PC-3 (cell line): Measurements from ENCODE around the gene BNIP1. TPM values are rescaled to one million over a fixed set of nuclear protein-coding genes. Genes with fewer than 3 reads are reported as not detected.

Experiments used
- ATAC-seq: fragments of 200-7000 bp; cut with Tn5 transposase; 2 replicates; pipeline ENCODE4 v1.9.1; 2020; ENCODE audit warnings: mild to moderate bottlenecking, moderate library complexity
- BruUV-seq: library from RNA; stranded (reverse); fragments of 400-500 nt; replicated peaks from 2 replicates; lab custom pipeline; 2021; lab: Mats Ljungman, UMichigan
- CTCF ChIA-PET: fragments of 300-600 bp; sonication (Branson Sonifier 250); formaldehyde crosslinking; loops from one replicate; lab custom pipeline; 2022; ENCODE audit warnings: antibody characterized with exemption; lab: Charles Lee
- POLR2A ChIA-PET: fragments of 300-600 bp; sonication (Branson Sonifier 250); formaldehyde crosslinking; loops from one replicate; lab custom pipeline; 2022; ENCODE audit warnings: antibody characterized with exemption; ENCODE audit not compliant: unreplicated experiment; lab: Charles Lee
- DNase-seq: peaks from one replicate; pipeline ENCODE4 v3.0.0-alpha.2; 2015
- H2AFZ ChIP-seq: fragments of 300-600 bp; sonication (generic); 2 replicates; pipeline ENCODE4 v1.6.0; 2016; ENCODE audit warnings: antibody characterized with exemption, low read length
- H3F3A ChIP-seq: fragments of 300-600 bp; sonication (generic); one replicate; pipeline ENCODE4 v1.6.0; 2017; ENCODE audit warnings: antibody characterized with exemption, low read length, control low read depth, mild to moderate bottlenecking; ENCODE audit not compliant: unreplicated experiment
- H3K27ac ChIP-seq: fragments of 300-600 bp; sonication (generic); 2 replicates; pipeline ENCODE4 v1.5.1; 2016; ENCODE audit warnings: mild to moderate bottlenecking, low read length
- H3K27me3 ChIP-seq: fragments of 300-600 bp; sonication (generic); 2 replicates; pipeline ENCODE4 v1.6.1; 2016; ENCODE audit warnings: low read length, mixed read lengths
- H3K36me3 ChIP-seq: fragments of 300-600 bp; sonication (generic); 2 replicates; pipeline ENCODE4 v1.6.1; 2016; ENCODE audit warnings: low read depth, mixed run types, low read length, mixed read lengths
- H3K4me1 ChIP-seq: fragments of 300-600 bp; sonication (generic); 2 replicates; pipeline ENCODE4 v1.5.1; 2016; ENCODE audit warnings: low read length; ENCODE audit not compliant: insufficient read depth
- H3K4me2 ChIP-seq: fragments of 300-600 bp; sonication (generic); 2 replicates; pipeline ENCODE4 v1.6.0; 2016; ENCODE audit warnings: low read length
- H3K4me3 ChIP-seq: fragments of 300-600 bp; sonication (generic); 2 replicates; pipeline ENCODE4 v1.5.1; 2016; ENCODE audit warnings: mild to moderate bottlenecking, low read length, mixed read lengths
- H3K79me2 ChIP-seq: fragments of 300-600 bp; sonication (generic); 2 replicates; pipeline ENCODE4 v1.6.1; 2017; ENCODE audit warnings: low read length, mixed read lengths
- H3K9ac ChIP-seq: fragments of 300-600 bp; sonication (generic); 2 replicates; pipeline ENCODE4 v1.6.0; 2016; ENCODE audit warnings: mild to moderate bottlenecking, low read length
- H3K9me2 ChIP-seq: fragments of 300-600 bp; sonication (generic); replicated peaks from 2 replicates; pipeline ENCODE4 v1.6.1; 2016; ENCODE audit warnings: mixed run types, low read length, mixed read lengths
- H3K9me3 ChIP-seq: fragments of 300-600 bp; sonication (generic); 2 replicates; pipeline ENCODE4 v1.6.1; 2016; ENCODE audit warnings: low read length, mixed read lengths
- H4K20me1 ChIP-seq: fragments of 300-600 bp; sonication (generic); 2 replicates; pipeline ENCODE4 v1.6.1; 2016; ENCODE audit warnings: low read length, mixed read lengths
- EZH2 ChIP-seq: fragments of 300-600 bp; sonication (generic); IDR thresholded peaks from one replicate; pipeline ENCODE4 v1.6.1; 2017; ENCODE audit warnings: antibody characterized with exemption, mild to moderate bottlenecking, low read length; ENCODE audit not compliant: unreplicated experiment
- EZH2phosphoT487 ChIP-seq: fragments of 300-600 bp; sonication (generic); IDR thresholded peaks from 2 replicates; pipeline ENCODE4 v1.6.1; 2018; ENCODE audit warnings: mild to moderate bottlenecking, antibody characterized with exemption, low read length, borderline replicate concordance
- intact Hi-C: fragments of 100-400 bp; cut with micrococcal nuclease; formaldehyde crosslinking; loops from 2 replicates; pipeline ENCODE4 v1.9.0; 2023
- total RNA-seq: library from RNA; depleted of rRNA; stranded (reverse); fragments of >200 nt; gene quantifications from 2 replicates; pipeline ENCODE4 v1.2.3, GENCODE V29; 2014
- TF ChIP-seq, protein P1 (sequence below): fragments of 300-600 bp; sonication (generic); conservative IDR thresholded peaks from 2 replicates; pipeline ENCODE4 v1.5.1; 2017; ENCODE audit warnings: antibody characterized with exemption, low read depth, mild to moderate bottlenecking, low read length

The BNIP1 gene
- total RNA-seq, 1 experiment from 2014 or later = 21.5 TPM

- Histone ChIP-seq H2AFZ (no peak overlapping the region), H3F3A (no peaks in the 10 kb centered on the region), H3K4me3 (no peak overlapping the region), H3K9me2 (no peaks in the 10 kb centered on the region), H3K4me1 (no peaks in the 10 kb centered on the region), H3K79me2 (no peaks in the 10 kb centered on the region), H3K27me3 (no peaks in the 10 kb centered on the region), H3K4me2 (no peak overlapping the region), H3K9me3 (no peaks in the 10 kb centered on the region), H4K20me1 (no peaks in the 10 kb centered on the region), H3K36me3 (peaks cover 21% of the 10 kb centered on the region), H3K9ac (no peak overlapping the region), H3K27ac (no peak overlapping the region)
- intact Hi-C loops = no loop called here
- POLR2A ChIA-PET = no interaction called here
- TF ChIP-seq EZH2 (no peak), EZH2phosphoT487 (no peak)
- TF ChIP-seq, protein P1, sequence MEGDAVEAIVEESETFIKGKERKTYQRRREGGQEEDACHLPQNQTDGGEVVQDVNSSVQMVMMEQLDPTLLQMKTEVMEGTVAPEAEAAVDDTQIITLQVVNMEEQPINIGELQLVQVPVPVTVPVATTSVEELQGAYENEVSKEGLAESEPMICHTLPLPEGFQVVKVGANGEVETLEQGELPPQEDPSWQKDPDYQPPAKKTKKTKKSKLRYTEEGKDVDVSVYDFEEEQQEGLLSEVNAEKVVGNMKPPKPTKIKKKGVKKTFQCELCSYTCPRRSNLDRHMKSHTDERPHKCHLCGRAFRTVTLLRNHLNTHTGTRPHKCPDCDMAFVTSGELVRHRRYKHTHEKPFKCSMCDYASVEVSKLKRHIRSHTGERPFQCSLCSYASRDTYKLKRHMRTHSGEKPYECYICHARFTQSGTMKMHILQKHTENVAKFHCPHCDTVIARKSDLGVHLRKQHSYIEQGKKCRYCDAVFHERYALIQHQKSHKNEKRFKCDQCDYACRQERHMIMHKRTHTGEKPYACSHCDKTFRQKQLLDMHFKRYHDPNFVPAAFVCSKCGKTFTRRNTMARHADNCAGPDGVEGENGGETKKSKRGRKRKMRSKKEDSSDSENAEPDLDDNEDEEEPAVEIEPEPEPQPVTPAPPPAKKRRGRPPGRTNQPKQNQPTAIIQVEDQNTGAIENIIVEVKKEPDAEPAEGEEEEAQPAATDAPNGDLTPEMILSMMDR = no peak
- BruUV-seq = no TSS peak
- DNase-seq (no peak), ATAC-seq (no peak)
- CTCF ChIA-PET = no interaction called here
These were observed 11.6 kb downstream of the BNIP1 start for GRCh38 chr5:173155912-173156311.

DNA sequence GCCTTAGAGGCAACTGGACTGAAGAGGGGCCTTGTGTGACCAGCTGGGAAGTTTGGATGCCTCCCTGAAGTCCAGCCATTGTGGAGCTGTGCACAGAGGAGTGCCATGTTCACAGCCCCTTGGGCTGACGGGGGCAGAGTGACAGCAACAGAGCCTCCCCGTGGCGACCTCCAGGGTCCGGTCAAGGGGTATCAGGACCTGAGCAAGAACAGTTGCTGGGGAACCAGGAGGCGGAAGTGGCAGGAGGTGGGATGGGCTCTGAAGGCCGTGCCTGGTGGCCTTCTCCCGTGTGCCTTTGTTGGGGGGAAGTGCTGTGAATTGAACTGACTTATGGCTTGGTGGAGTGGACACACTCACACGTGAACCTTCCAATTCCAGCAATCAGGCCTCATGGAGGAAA is 14.0 kb downstream of the BNIP1 start:
- DNase-seq (no peak), ATAC-seq (no peak)
- no peaks in the 10 kb centered on the region for H3K4me1 ChIP-seq
- no peaks in the 10 kb centered on the region for H3K9me2 ChIP-seq
- no TSS peak for BruUV-seq
- peaks cover 21% of the 10 kb centered on the region for H3K36me3 ChIP-seq
- no peak overlapping the region for H3K9ac ChIP-seq
- TF ChIP-seq EZH2 = no peak
- TF ChIP-seq EZH2phosphoT487 = no peak
- TF ChIP-seq, protein P1 = no peak
- ChIA-PET POLR2A (no interaction called here), CTCF (no interaction called here)
- intact Hi-C loops = no loop called here
- no peak overlapping the region for H3K4me2 ChIP-seq
- H3K79me2 ChIP-seq = no peaks in the 10 kb centered on the region
- H3K27ac ChIP-seq = no peak overlapping the region
- no peaks in the 10 kb centered on the region for H3K9me3 ChIP-seq
- no peak overlapping the region for H3K4me3 ChIP-seq
- H3K27me3 ChIP-seq = no peaks in the 10 kb centered on the region
- no peaks in the 10 kb centered on the region for H3F3A ChIP-seq
- no peak overlapping the region for H2AFZ ChIP-seq
- H4K20me1 ChIP-seq = no peaks in the 10 kb centered on the region

- H3F3A ChIP-seq = no peaks in the 10 kb centered on the region
- DNase-seq (no peak), ATAC-seq (no peak)
- H3K9me2 ChIP-seq = no peaks in the 10 kb centered on the region
- POLR2A ChIA-PET = no interaction called here
- no peaks in the 10 kb centered on the region for H3K4me1 ChIP-seq
- intact Hi-C loops = no loop called here
- CTCF ChIA-PET = no interaction called here
- H3K79me2 ChIP-seq = no peaks in the 10 kb centered on the region
- H3K4me2 ChIP-seq = no peak overlapping the region
- TF ChIP-seq EZH2 = no peak
- no TSS peak for BruUV-seq
- no peak overlapping the region for H3K9ac ChIP-seq
- H2AFZ ChIP-seq = no peak overlapping the region
- H3K36me3 ChIP-seq = peaks cover 21% of the 10 kb centered on the region
- H4K20me1 ChIP-seq = no peaks in the 10 kb centered on the region
- no peaks in the 10 kb centered on the region for H3K9me3 ChIP-seq
- no peaks in the 10 kb centered on the region for H3K27me3 ChIP-seq
- H3K4me3 ChIP-seq = no peak overlapping the region
- no peak overlapping the region for H3K27ac ChIP-seq
These were observed 14.9 kb downstream of the BNIP1 start for GRCh38 chr5:173159256-173159655.
